ENCODE results near the gene NAA11.

Gene NAA11

GRCh38 chr4:79315891-79316290 is 10.0 kb downstream of the NAA11 start:
- Histone ChIP-seq H3K4me1 (ENCODE audit: control insufficient read depth in 1 of 2, insufficient read depth in 2 of 2, low read length in 2 of 2) (no peaks in the 10 kb centered on the region), H3K4me2 (ENCODE audit: low read length) (no peak overlapping the region), H3K79me2 (ENCODE audit: control insufficient read depth, insufficient read depth, low read length, poor library complexity) (no peaks in the 10 kb centered on the region), H4K91ac (ENCODE audit: low read depth, low read length) (no peak overlapping the region), H3K14ac (ENCODE audit: low read length) (no peak overlapping the region), H3K79me1 (ENCODE audit: low read length) (no peaks in the 10 kb centered on the region), H3K9ac (ENCODE audit: low read length) (no peak overlapping the region), H3K18ac (ENCODE audit: low read length) (no peak overlapping the region), H2BK5ac (ENCODE audit: low read depth, low read length, poor library complexity) (no peak overlapping the region), H2BK120ac (ENCODE audit: insufficient read depth, low read length, poor library complexity) (no peak overlapping the region), H3K9me3 (ENCODE audit: insufficient read depth, low read depth, low read length) (no peaks in the 10 kb centered on the region), H3K27ac (ENCODE audit: low read depth, low read length) (no peak overlapping the region), H3K23ac (ENCODE audit: low read length) (no peak overlapping the region), H2BK12ac (ENCODE audit: low read length) (no peak overlapping the region), H4K12ac (ENCODE audit: low read depth, low read length) (no peak overlapping the region), H3K27me3 (ENCODE audit: insufficient read depth, low read length) (no peaks in the 10 kb centered on the region), H3K4ac (ENCODE audit: low read depth, low read length) (no peak overlapping the region), H2AFZ (ENCODE audit: insufficient read depth, low read length, poor library complexity) (no peak overlapping the region), H3K4me3 (ENCODE audit: low read depth, low read length) (no peak overlapping the region), H4K8ac (ENCODE audit: low read depth, low read length) (no peak overlapping the region), H3K36me3 (ENCODE audit: control insufficient read depth in 1 of 2, insufficient read depth in 2 of 2, low read length in 2 of 2) (no peaks in the 10 kb centered on the region), H2AK5ac (ENCODE audit: low read length) (no peak overlapping the region)
- DNase-seq: no peak
- WGBS (ENCODE audit: extremely low coverage, insufficient coverage, insufficient read length): 100% methylated on average over 1 of the region's 2 CpGs

GRCh38 chr4:79311279-79311678 is 14.6 kb downstream of the NAA11 start:
- Histone ChIP-seq H2AK5ac (ENCODE audit: low read length) (no peak overlapping the region), H4K12ac (ENCODE audit: low read depth, low read length) (no peak overlapping the region), H2BK12ac (ENCODE audit: low read length) (no peak overlapping the region), H3K27ac (ENCODE audit: low read depth, low read length) (no peak overlapping the region), H3K4ac (ENCODE audit: low read depth, low read length) (no peak overlapping the region), H4K8ac (ENCODE audit: low read depth, low read length) (no peak overlapping the region), H3K36me3 (ENCODE audit: control insufficient read depth in 1 of 2, insufficient read depth in 2 of 2, low read length in 2 of 2) (no peaks in the 10 kb centered on the region), H3K27me3 (ENCODE audit: insufficient read depth, low read length) (no peaks in the 10 kb centered on the region), H3K9me3 (ENCODE audit: insufficient read depth, low read depth, low read length) (no peaks in the 10 kb centered on the region), H2BK120ac (ENCODE audit: insufficient read depth, low read length, poor library complexity) (no peak overlapping the region), H3K4me2 (ENCODE audit: low read length) (no peak overlapping the region), H4K91ac (ENCODE audit: low read depth, low read length) (no peak overlapping the region), H3K79me1 (ENCODE audit: low read length) (no peaks in the 10 kb centered on the region), H3K9ac (ENCODE audit: low read length) (no peak overlapping the region), H2BK5ac (ENCODE audit: low read depth, low read length, poor library complexity) (no peak overlapping the region), H3K14ac (ENCODE audit: low read length) (no peak overlapping the region), H3K79me2 (ENCODE audit: control insufficient read depth, insufficient read depth, low read length, poor library complexity) (no peaks in the 10 kb centered on the region), H3K4me1 (ENCODE audit: control insufficient read depth in 1 of 2, insufficient read depth in 2 of 2, low read length in 2 of 2) (no peaks in the 10 kb centered on the region), H3K4me3 (ENCODE audit: low read depth, low read length) (no peak overlapping the region), H2AFZ (ENCODE audit: insufficient read depth, low read length, poor library complexity) (no peak overlapping the region), H3K23ac (ENCODE audit: low read length) (no peak overlapping the region), H3K18ac (ENCODE audit: low read length) (no peak overlapping the region)
- no peak for DNase-seq
- no CpG with 5 or more reads among the region's 1 CpG for WGBS (ENCODE audit: extremely low coverage, insufficient coverage, insufficient read length)

DNA sequence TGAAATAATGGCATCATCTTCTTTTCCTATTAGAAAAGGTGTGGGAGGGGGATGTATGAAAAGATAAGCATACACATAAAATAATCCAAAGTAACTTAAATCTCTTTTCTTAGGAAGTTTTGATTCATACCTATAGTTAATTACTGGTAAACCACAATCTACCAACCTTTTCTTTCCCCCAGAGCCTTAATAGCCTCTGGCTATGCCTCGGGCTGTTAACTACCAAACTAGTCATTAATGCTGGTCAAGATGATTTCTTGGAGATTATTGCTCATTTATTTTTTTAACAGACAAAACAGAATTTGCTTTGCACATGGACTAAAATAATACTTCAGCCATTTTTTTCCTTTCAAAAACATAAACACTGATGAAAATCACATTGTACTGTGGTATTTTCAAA is 16.9 kb downstream of the NAA11 start:
- H3K9me3 ChIP-seq (ENCODE audit: insufficient read depth, low read depth, low read length): no peaks in the 10 kb centered on the region
- H3K27ac ChIP-seq (ENCODE audit: low read depth, low read length): no peak overlapping the region
- H2AFZ ChIP-seq (ENCODE audit: insufficient read depth, low read length, poor library complexity): no peak overlapping the region
- peak; percentile 60 to 90 for DNase-seq
- H2BK12ac ChIP-seq (ENCODE audit: low read length): no peak overlapping the region
- no peak overlapping the region for H2BK5ac ChIP-seq (ENCODE audit: low read depth, low read length, poor library complexity)
- no peak overlapping the region for H3K4ac ChIP-seq (ENCODE audit: low read depth, low read length)
- no peak overlapping the region for H3K14ac ChIP-seq (ENCODE audit: low read length)
- no peak overlapping the region for H3K9ac ChIP-seq (ENCODE audit: low read length)
- no peak overlapping the region for H3K18ac ChIP-seq (ENCODE audit: low read length)
- H3K79me1 ChIP-seq (ENCODE audit: low read length): no peaks in the 10 kb centered on the region
- no peak overlapping the region for H4K12ac ChIP-seq (ENCODE audit: low read depth, low read length)
- H3K27me3 ChIP-seq (ENCODE audit: insufficient read depth, low read length): no peaks in the 10 kb centered on the region
- no peak overlapping the region for H3K4me3 ChIP-seq (ENCODE audit: low read depth, low read length)
- no peak overlapping the region for H2BK120ac ChIP-seq (ENCODE audit: insufficient read depth, low read length, poor library complexity)
- no peak overlapping the region for H2AK5ac ChIP-seq (ENCODE audit: low read length)
- no peaks in the 10 kb centered on the region for H3K36me3 ChIP-seq (ENCODE audit: control insufficient read depth in 1 of 2, insufficient read depth in 2 of 2, low read length in 2 of 2)
- no peak overlapping the region for H3K4me2 ChIP-seq (ENCODE audit: low read length)
- H4K8ac ChIP-seq (ENCODE audit: low read depth, low read length): no peak overlapping the region
- no peak overlapping the region for H3K23ac ChIP-seq (ENCODE audit: low read length)
- H4K91ac ChIP-seq (ENCODE audit: low read depth, low read length): no peak overlapping the region
- H3K79me2 ChIP-seq (ENCODE audit: control insufficient read depth, insufficient read depth, low read length, poor library complexity): no peaks in the 10 kb centered on the region
- WGBS (ENCODE audit: extremely low coverage, insufficient coverage, insufficient read length): no CpG with 5 or more reads among the region's 1 CpG
- H3K4me1 ChIP-seq (ENCODE audit: control insufficient read depth in 1 of 2, insufficient read depth in 2 of 2, low read length in 2 of 2): no peaks in the 10 kb centered on the region

GRCh38 chr4:79308137-79308536 is 17.7 kb downstream of the NAA11 start:
- Histone ChIP-seq H3K27me3 (ENCODE audit: insufficient read depth, low read length) (no peaks in the 10 kb centered on the region), H2BK5ac (ENCODE audit: low read depth, low read length, poor library complexity) (no peak overlapping the region), H3K9ac (ENCODE audit: low read length) (no peak overlapping the region), H2BK120ac (ENCODE audit: insufficient read depth, low read length, poor library complexity) (no peak overlapping the region), H3K23ac (ENCODE audit: low read length) (no peak overlapping the region), H3K27ac (ENCODE audit: low read depth, low read length) (no peak overlapping the region), H3K4me1 (ENCODE audit: control insufficient read depth in 1 of 2, insufficient read depth in 2 of 2, low read length in 2 of 2) (no peaks in the 10 kb centered on the region), H3K4me3 (ENCODE audit: low read depth, low read length) (no peak overlapping the region), H3K36me3 (ENCODE audit: control insufficient read depth in 1 of 2, insufficient read depth in 2 of 2, low read length in 2 of 2) (no peaks in the 10 kb centered on the region), H4K8ac (ENCODE audit: low read depth, low read length) (no peak overlapping the region), H2AK5ac (ENCODE audit: low read length) (no peak overlapping the region), H3K14ac (ENCODE audit: low read length) (no peak overlapping the region), H3K79me2 (ENCODE audit: control insufficient read depth, insufficient read depth, low read length, poor library complexity) (no peaks in the 10 kb centered on the region), H3K18ac (ENCODE audit: low read length) (no peak overlapping the region), H4K12ac (ENCODE audit: low read depth, low read length) (no peak overlapping the region), H2AFZ (ENCODE audit: insufficient read depth, low read length, poor library complexity) (no peak overlapping the region), H2BK12ac (ENCODE audit: low read length) (no peak overlapping the region), H3K9me3 (ENCODE audit: insufficient read depth, low read depth, low read length) (no peaks in the 10 kb centered on the region), H3K79me1 (ENCODE audit: low read length) (no peaks in the 10 kb centered on the region), H3K4ac (ENCODE audit: low read depth, low read length) (no peak overlapping the region), H4K91ac (ENCODE audit: low read depth, low read length) (no peak overlapping the region), H3K4me2 (ENCODE audit: low read length) (no peak overlapping the region)
- no peak for DNase-seq
- no CpG with 5 or more reads among the region's 4 CpGs for WGBS (ENCODE audit: extremely low coverage, insufficient coverage, insufficient read length)

All from trophoblast cell (in vitro differentiated cells and primary cell).